Stimulated activated naive CD8-positive, alpha-beta T cell treated with anti-CD3 and anti-CD28 coated beads, Interleukin-15, Interleukin-2, amounts not matched to agents 100 ng/mL and 50 ng/mL, for 24 hours (primary cell): ENCODE results near the gene GP2.

Experiments
- H3K27ac Mint-ChIP-seq: one replicate; pipeline ENCODE4 v1.8.0; 2021; ENCODE audit warnings: mild to moderate bottlenecking, mixed read lengths
- H3K27me3 Mint-ChIP-seq: one replicate; pipeline ENCODE4 v1.8.0; 2021; ENCODE audit warnings: mixed read lengths
- H3K36me3 Mint-ChIP-seq: one replicate; pipeline ENCODE4 v1.8.0; 2021; ENCODE audit warnings: low read depth, mixed read lengths
- H3K4me1 Mint-ChIP-seq: one replicate; pipeline ENCODE4 v1.8.0; 2021; ENCODE audit warnings: low read depth, mixed read lengths
- H3K4me3 Mint-ChIP-seq: one replicate; pipeline ENCODE4 v1.8.0; 2021; ENCODE audit warnings: mild to moderate bottlenecking, mixed read lengths
- H3K9me3 Mint-ChIP-seq: one replicate; pipeline ENCODE4 v1.8.0; 2021; ENCODE audit warnings: mixed read lengths

GP2 gene

GRCh38 chr16:20327444-20328041 is at the start of gene GP2:
TSS of gene GP2 (minus strand) at chr16:20327513. CDS start at chr16:20326431, 1,082 bp downstream.
- H3K27me3 Mint-ChIP-seq: no peaks in the 10 kb centered on the region
- H3K27ac Mint-ChIP-seq: no peak within 1 kb of the TSS
- no peak within 1 kb of the TSS for H3K4me3 Mint-ChIP-seq
- H3K36me3 Mint-ChIP-seq: no peaks in the 10 kb centered on the region
- no peaks in the 10 kb centered on the region for H3K9me3 Mint-ChIP-seq
- no peaks in the 10 kb centered on the region for H3K4me1 Mint-ChIP-seq

- Mint-ChIP-seq H3K4me3 (no peak overlapping the region), H3K9me3 (no peaks in the 10 kb centered on the region), H3K27ac (no peak overlapping the region), H3K36me3 (no peaks in the 10 kb centered on the region), H3K27me3 (peaks cover 21% of the 10 kb centered on the region), H3K4me1 (no peaks in the 10 kb centered on the region)
These were observed 45.4 kb upstream of the GP2 start for GRCh38 chr16:20372701-20373100.

- Mint-ChIP-seq H3K9me3 (no peaks in the 10 kb centered on the region), H3K4me1 (no peaks in the 10 kb centered on the region), H3K27ac (no peak overlapping the region), H3K4me3 (no peak overlapping the region), H3K27me3 (peaks cover 12% of the 10 kb centered on the region), H3K36me3 (no peaks in the 10 kb centered on the region)
These were observed 42.2 kb upstream of the GP2 start for GRCh38 chr16:20369452-20370054.

- Mint-ChIP-seq H3K9me3 (no peaks in the 10 kb centered on the region), H3K36me3 (no peaks in the 10 kb centered on the region), H3K27me3 (peaks cover 4% of the 10 kb centered on the region), H3K4me3 (no peak overlapping the region), H3K4me1 (no peaks in the 10 kb centered on the region), H3K27ac (no peak overlapping the region)
These were observed 36.7 kb upstream of the GP2 start for GRCh38 chr16:20364051-20364450.

- no peaks in the 10 kb centered on the region for H3K4me1 Mint-ChIP-seq
- H3K27ac Mint-ChIP-seq: no peak overlapping the region
- H3K4me3 Mint-ChIP-seq: no peak overlapping the region
- H3K9me3 Mint-ChIP-seq: no peaks in the 10 kb centered on the region
- peaks cover 4% of the 10 kb centered on the region for H3K27me3 Mint-ChIP-seq
- no peaks in the 10 kb centered on the region for H3K36me3 Mint-ChIP-seq
These were observed 35.9 kb upstream of the GP2 start for GRCh38 chr16:20363191-20363590.

GRCh38 chr16:20359997-20360396 is 32.7 kb upstream of the GP2 start:
- H3K9me3 Mint-ChIP-seq: no peaks in the 10 kb centered on the region
- no peak overlapping the region for H3K4me3 Mint-ChIP-seq
- no peaks in the 10 kb centered on the region for H3K36me3 Mint-ChIP-seq
- H3K27me3 Mint-ChIP-seq: peaks cover 8% of the 10 kb centered on the region
- no peak overlapping the region for H3K27ac Mint-ChIP-seq
- H3K4me1 Mint-ChIP-seq: no peaks in the 10 kb centered on the region

GRCh38 chr16:20355114-20355782 is 27.9 kb upstream of the GP2 start:
- Mint-ChIP-seq H3K9me3 (no peaks in the 10 kb centered on the region), H3K4me3 (no peak overlapping the region), H3K27ac (no peak overlapping the region), H3K4me1 (no peaks in the 10 kb centered on the region), H3K27me3 (peaks cover 18% of the 10 kb centered on the region), H3K36me3 (no peaks in the 10 kb centered on the region)

- Mint-ChIP-seq H3K4me3 (no peak overlapping the region), H3K27me3 (peaks cover 18% of the 10 kb centered on the region), H3K4me1 (no peaks in the 10 kb centered on the region), H3K36me3 (no peaks in the 10 kb centered on the region), H3K9me3 (no peaks in the 10 kb centered on the region), H3K27ac (no peak overlapping the region)
These were observed 26.1 kb upstream of the GP2 start for GRCh38 chr16:20353379-20353778.

GRCh38 chr16:20352615-20353014 is 25.3 kb upstream of the GP2 start, which contains the start of gene UMOD:
TSS of gene UMOD (minus strand) at chr16:20352715. CDS start at chr16:20350737, 1,978 bp downstream.
- H3K36me3 Mint-ChIP-seq: no peaks in the 10 kb centered on the region
- H3K9me3 Mint-ChIP-seq: no peaks in the 10 kb centered on the region
- no peak within 1 kb of the TSS for H3K27ac Mint-ChIP-seq
- peaks cover 18% of the 10 kb centered on the region for H3K27me3 Mint-ChIP-seq
- no peaks in the 10 kb centered on the region for H3K4me1 Mint-ChIP-seq
- H3K4me3 Mint-ChIP-seq: no peak within 1 kb of the TSS

- no peaks in the 10 kb centered on the region for H3K9me3 Mint-ChIP-seq
- H3K4me1 Mint-ChIP-seq: no peaks in the 10 kb centered on the region
- H3K27ac Mint-ChIP-seq: no peak overlapping the region
- no peak overlapping the region for H3K4me3 Mint-ChIP-seq
- H3K27me3 Mint-ChIP-seq: peaks cover 6% of the 10 kb centered on the region
- no peaks in the 10 kb centered on the region for H3K36me3 Mint-ChIP-seq
These were observed 22.3 kb upstream of the GP2 start for GRCh38 chr16:20349615-20350014.

- no peak overlapping the region for H3K27ac Mint-ChIP-seq
- no peaks in the 10 kb centered on the region for H3K4me1 Mint-ChIP-seq
- no peaks in the 10 kb centered on the region for H3K36me3 Mint-ChIP-seq
- no peak overlapping the region for H3K4me3 Mint-ChIP-seq
- no peaks in the 10 kb centered on the region for H3K27me3 Mint-ChIP-seq
- H3K9me3 Mint-ChIP-seq: no peaks in the 10 kb centered on the region
These were observed 21.3 kb upstream of the GP2 start for GRCh38 chr16:20348365-20349185.

- Mint-ChIP-seq H3K36me3 (no peaks in the 10 kb centered on the region), H3K4me3 (no peak overlapping the region), H3K27ac (no peak overlapping the region), H3K27me3 (no peaks in the 10 kb centered on the region), H3K9me3 (no peaks in the 10 kb centered on the region), H3K4me1 (no peaks in the 10 kb centered on the region)
These were observed 20.5 kb upstream of the GP2 start for GRCh38 chr16:20347666-20348364.

GRCh38 chr16:20344611-20345010 is 17.3 kb upstream of the GP2 start:
- no peaks in the 10 kb centered on the region for H3K4me1 Mint-ChIP-seq
- no peak overlapping the region for H3K4me3 Mint-ChIP-seq
- H3K27ac Mint-ChIP-seq: no peak overlapping the region
- H3K27me3 Mint-ChIP-seq: no peaks in the 10 kb centered on the region
- no peaks in the 10 kb centered on the region for H3K36me3 Mint-ChIP-seq
- no peaks in the 10 kb centered on the region for H3K9me3 Mint-ChIP-seq

GRCh38 chr16:20339744-20340143 is 12.4 kb upstream of the GP2 start:
- H3K27me3 Mint-ChIP-seq: no peaks in the 10 kb centered on the region
- H3K4me1 Mint-ChIP-seq: no peaks in the 10 kb centered on the region
- no peak overlapping the region for H3K27ac Mint-ChIP-seq
- H3K36me3 Mint-ChIP-seq: no peaks in the 10 kb centered on the region
- H3K4me3 Mint-ChIP-seq: no peak overlapping the region
- no peaks in the 10 kb centered on the region for H3K9me3 Mint-ChIP-seq
